H1 (cell line): ENCODE measurements around the gene NEU2. TPM values are rescaled to one million over a fixed set of nuclear protein-coding genes. Genes with fewer than 3 reads are reported as not detected.

Experiments
- CTCF ChIA-PET: fragments of 300-600 bp; sonication (Branson Sonifier 250); formaldehyde crosslinking; loops from one replicate; lab custom pipeline; 2021; ENCODE audit not compliant: partially characterized antibody; lab: Charles Lee
- POLR2A ChIA-PET: fragments of 300-600 bp; sonication (Branson Sonifier 250); formaldehyde crosslinking; loops from one replicate; lab custom pipeline; 2021; ENCODE audit warnings: inconsistent platforms; ENCODE audit not compliant: partially characterized antibody; lab: Charles Lee
- DNase-seq, 2 experiments: peaks; one replicate each; pipeline versions ENCODE4 v3.0.0 to v3.0.0-alpha.2; 2010 to 2022; ENCODE audit warnings: low spot score in 2 of 2, low read depth in 1 of 2, mixed read lengths in 1 of 2
- FAIRE-seq: peaks from 2 replicates; lab custom pipeline; 2011; peaks lifted over from hg19 to GRCh38; lab: Jason Lieb, UNC
- H2AFZ ChIP-seq: 2 replicates; pipeline ENCODE4 v1.8.1; 2012; ENCODE audit warnings: low read length, inconsistent platforms
- H2AK5ac ChIP-seq: 2 replicates; pipeline ENCODE4 v1.6.1; 2013; ENCODE audit warnings: low read depth, low read length
- H2BK120ac ChIP-seq: replicated peaks from 2 replicates; pipeline ENCODE3; 2013; ENCODE audit warnings: low read depth, low read length, inconsistent platforms
- H2BK12ac ChIP-seq: 2 replicates; pipeline ENCODE4 v1.6.1; 2013; ENCODE audit warnings: low read depth, low read length
- H2BK15ac ChIP-seq: 2 replicates; pipeline ENCODE4 v1.6.1; 2013; ENCODE audit warnings: low read length
- H2BK20ac ChIP-seq: 2 replicates; pipeline ENCODE4 v1.6.1; 2013; ENCODE audit warnings: low read length
- H2BK5ac ChIP-seq: 2 replicates; pipeline ENCODE4 v1.6.1; 2013; ENCODE audit warnings: low read depth, low read length
- H3K14ac ChIP-seq: 2 replicates; pipeline ENCODE4 v1.6.1; 2013; ENCODE audit warnings: inconsistent platforms; ENCODE audit not compliant: insufficient read length
- H3K18ac ChIP-seq: 2 replicates; pipeline ENCODE4 v1.6.1; 2013; ENCODE audit warnings: low read length; ENCODE audit errors: extremely low read depth
- H3K23ac ChIP-seq: 2 replicates; pipeline ENCODE4 v1.6.1; 2013; ENCODE audit warnings: inconsistent platforms; ENCODE audit not compliant: insufficient read length
- H3K23me2 ChIP-seq: 2 replicates; pipeline ENCODE4 v1.6.1; 2013; ENCODE audit warnings: low read depth, low read length
- H3K27ac ChIP-seq: 2 replicates; pipeline ENCODE4 v1.6.1; 2011; ENCODE audit warnings: low read depth, low read length, inconsistent platforms
- H3K27me3 ChIP-seq, 4 experiments: replicated peaks in 1 of 4; 1 replicate in 1 of 4; 2 replicates in 3 of 4; pipeline versions ENCODE4 v1.6.1 to v1.8.1; 2011 to 2013; ENCODE audit warnings: low read length in 3 of 4, mild to moderate bottlenecking in 3 of 4, inconsistent platforms in 2 of 4, mixed read lengths in 2 of 4, moderate library complexity in 1 of 4; ENCODE audit not compliant: control insufficient read depth in 3 of 4, insufficient read depth in 3 of 4; ENCODE audit errors: extremely low read depth in 1 of 4
- H3K36me3 ChIP-seq, 4 experiments: 2 replicates each; pipeline versions ENCODE4 v1.6.1 to v1.8.1; 2011 to 2013; ENCODE audit warnings: mild to moderate bottlenecking in 4 of 4, low read length in 3 of 4, moderate library complexity in 2 of 4, control low read depth in 1 of 4, inconsistent platforms in 1 of 4; ENCODE audit not compliant: insufficient read depth in 4 of 4, control insufficient read depth in 2 of 4
- H3K4ac ChIP-seq: replicated peaks from 2 replicates; pipeline ENCODE3; 2013; ENCODE audit warnings: low read length, low read depth, mixed read lengths, inconsistent platforms; ENCODE audit not compliant: insufficient read length
- H3K4me1 ChIP-seq, 4 experiments: replicated peaks in 1 of 4; 1 replicate in 1 of 4; 2 replicates in 3 of 4; pipeline versions ENCODE4 v1.6.1 to v1.8.1; 2011 to 2013; ENCODE audit warnings: low read length in 3 of 4, inconsistent platforms in 2 of 4, mixed read lengths in 1 of 4; ENCODE audit not compliant: insufficient read depth in 4 of 4, control insufficient read depth in 3 of 4
- H3K4me2 ChIP-seq, 2 experiments: 2 replicates each; pipeline versions ENCODE4 v1.6.1 to v1.8.1; 2011 to 2013; ENCODE audit warnings: low read depth in 2 of 2, low read length in 2 of 2, control low read depth in 1 of 2, inconsistent platforms in 1 of 2, mild to moderate bottlenecking in 1 of 2; ENCODE audit not compliant: insufficient read depth in 1 of 2
- H3K4me3 ChIP-seq, 4 experiments: fragments of 200-600, 300-600 bp in 1 of 4; sonication (generic), shearing (Covaris generic), sonication (Bioruptor Twin) in 1 of 4; 2 replicates each; pipeline versions ENCODE4 v1.5.1 to v1.8.1; 2011 to 2016; ENCODE audit warnings: low read length in 4 of 4, low read depth in 3 of 4, control low read depth in 2 of 4, inconsistent platforms in 2 of 4, mild to moderate bottlenecking in 2 of 4, mixed read lengths in 1 of 4, moderate library complexity in 1 of 4; ENCODE audit not compliant: insufficient read depth in 2 of 4; ENCODE audit errors: extremely low read depth in 1 of 4
- H3K56ac ChIP-seq: replicated peaks from 2 replicates; pipeline ENCODE3; 2013; ENCODE audit warnings: low read depth, mild to moderate bottlenecking, mixed read lengths, low read length, inconsistent platforms; ENCODE audit not compliant: insufficient read length
- H3K79me1 ChIP-seq: 2 replicates; pipeline ENCODE4 v1.6.1; 2013; ENCODE audit warnings: low read depth, low read length, control low read depth
- H3K79me2 ChIP-seq, 2 experiments: 2 replicates each; pipeline versions ENCODE4 v1.6.1 to v1.8.1; 2012 to 2013; ENCODE audit warnings: low read length in 2 of 2, mild to moderate bottlenecking in 2 of 2, inconsistent platforms in 1 of 2; ENCODE audit not compliant: insufficient read depth in 2 of 2, control insufficient read depth in 1 of 2
- H3K9ac ChIP-seq, 4 experiments: replicated peaks in 1 of 4; 1 replicate in 1 of 4; 2 replicates in 3 of 4; pipeline versions ENCODE4 v1.6.1 to v1.8.1; 2011 to 2013; ENCODE audit warnings: low read depth in 3 of 4, low read length in 3 of 4, control low read depth in 2 of 4, mild to moderate bottlenecking in 2 of 4, moderate library complexity in 2 of 4, inconsistent platforms in 1 of 4; ENCODE audit errors: extremely low read depth in 1 of 4
- H3K9me3 ChIP-seq, 2 experiments: 2 replicates each; pipeline versions ENCODE4 v1.6.1 to v1.8.1; 2012 to 2013; ENCODE audit warnings: mild to moderate bottlenecking in 2 of 2, moderate library complexity in 2 of 2, control low read depth in 1 of 2, inconsistent platforms in 1 of 2, low read depth in 1 of 2, low read length in 1 of 2, mixed read lengths in 1 of 2; ENCODE audit not compliant: insufficient read depth in 2 of 2
- H4K20me1 ChIP-seq, 2 experiments: replicated peaks in 1 of 2; 2 replicates each; pipeline versions ENCODE3 to v1.8.1; 2011 to 2013; ENCODE audit warnings: inconsistent platforms in 2 of 2, low read length in 2 of 2, mild to moderate bottlenecking in 1 of 2; ENCODE audit not compliant: insufficient read depth in 2 of 2, control insufficient read depth in 1 of 2
- H4K5ac ChIP-seq: 2 replicates; pipeline ENCODE4 v1.6.1; 2013; ENCODE audit warnings: low read length, low read depth, mixed read lengths, inconsistent platforms; ENCODE audit not compliant: insufficient read length
- H4K8ac ChIP-seq: 2 replicates; pipeline ENCODE4 v1.8.0; 2013; ENCODE audit warnings: mild to moderate bottlenecking, moderate library complexity, low read length, inconsistent platforms; ENCODE audit not compliant: insufficient read depth; ENCODE audit errors: extremely low read depth
- H4K91ac ChIP-seq: replicated peaks from 2 replicates; pipeline ENCODE3; 2013; ENCODE audit warnings: low read length, mixed read lengths, inconsistent platforms; ENCODE audit not compliant: insufficient read length
- ASH2L ChIP-seq: fragments of 200-600, 300-600 bp; sonication (generic); IDR thresholded peaks from one replicate; pipeline ENCODE4 v1.7.1; 2017; ENCODE audit warnings: low read length
- ATF2 ChIP-seq: IDR thresholded peaks from 2 replicates; pipeline ENCODE4 v1.6.1; 2012; ENCODE audit warnings: low read length, inconsistent platforms
- ATF3 ChIP-seq: IDR thresholded peaks from 2 replicates; pipeline ENCODE4 v1.6.1; 2011; ENCODE audit warnings: low read depth, mild to moderate bottlenecking, low read length; ENCODE audit not compliant: insufficient read depth
- CHD1 ChIP-seq: IDR thresholded peaks from 2 replicates; pipeline ENCODE4 v1.6.1; 2012; ENCODE audit warnings: low read depth, low read length, improper control_type of control experiment
- KDM5A ChIP-seq: fragments of 200-600 bp; IDR thresholded peaks from 2 replicates; pipeline ENCODE4 v1.7.1; 2012; ENCODE audit warnings: mild to moderate bottlenecking, low read length, inconsistent platforms, mixed read lengths
- MAX ChIP-seq: IDR thresholded peaks from 2 replicates; pipeline ENCODE4 v1.6.1; 2012; ENCODE audit warnings: inconsistent platforms
- NRF1 ChIP-seq: IDR thresholded peaks from 2 replicates; pipeline ENCODE4 v1.6.1; 2011; ENCODE audit warnings: mild to moderate bottlenecking, low read depth, low read length, improper control_type of control experiment
- POU5F1 ChIP-seq: IDR thresholded peaks from 2 replicates; pipeline ENCODE4 v1.6.1; 2011; ENCODE audit warnings: low read depth, mild to moderate bottlenecking, low read length, moderate library complexity
- RXRA ChIP-seq: IDR thresholded peaks from 2 replicates; pipeline ENCODE4 v1.6.1; 2011; ENCODE audit warnings: low read depth, mild to moderate bottlenecking, low read length, moderate library complexity; ENCODE audit not compliant: insufficient read depth
- SIRT6 ChIP-seq: IDR thresholded peaks from one replicate; pipeline ENCODE4 v1.7.1; 2012; ENCODE audit warnings: low read length, inconsistent platforms
- SRF ChIP-seq: IDR thresholded peaks from 2 replicates; pipeline ENCODE4 v1.6.1; 2011; ENCODE audit warnings: mild to moderate bottlenecking, low read depth, low read length, moderate library complexity
- SUZ12 ChIP-seq: fragments of 200-600 bp; sonication (generic); IDR thresholded peaks from 2 replicates; pipeline ENCODE4 v1.6.1; 2012; ENCODE audit warnings: mild to moderate bottlenecking, inconsistent platforms, low read length, moderate library complexity, mixed read lengths
- TAF1 ChIP-seq: IDR thresholded peaks from 2 replicates; pipeline ENCODE4 v1.6.1; 2011; ENCODE audit warnings: mild to moderate bottlenecking, low read depth, low read length
- WGBS, 2 experiments: shearing (Covaris generic) in 1 of 2; methylation state at CpG; one replicate each; pipeline versions ENCODE4 v1.1.6 to v1.1.7; 2013 to 2015; ENCODE audit warnings: low lambda C conversion rate in 2 of 2, mixed read lengths in 2 of 2, inconsistent platforms in 1 of 2, low coverage in 1 of 2, missing lambda C conversion rate in 1 of 2; ENCODE audit not compliant: insufficient replicate concordance in 2 of 2, insufficient coverage in 1 of 2, insufficient read length in 1 of 2; ENCODE audit errors: extremely low coverage in 1 of 2, missing lambda C conversion rate in 1 of 2; 5-methylcytosine and 5-hydroxymethylcytosine counted together
- polyA plus RNA-seq, 7 experiments: library from polyadenylated mRNA; depleted of rRNA in 3 of 7; stranded (reverse) in 5 of 7; unstranded in 2 of 7; fragments of >200 nt in 5 of 7; fragments of 200-250 nt in 2 of 7; gene quantifications; 1 replicate in 5 of 7; 2 replicates in 1 of 7; 4 replicates in 1 of 7; pipeline versions ENCODE4 v1.2.1 to v1.2.3, GENCODE V29; 2011 to 2013; ENCODE audit warnings: missing spikeins in 2 of 7, mixed read lengths in 2 of 7
- total RNA-seq: library from RNA; stranded (reverse); fragmentation: NEBNext Ultra II Directional; extraction: Animal tissue kit (Norgen Biotek cat#: 25700); gene quantifications from 2 replicates; pipeline ENCODE4 v1.2.1, GENCODE V29; 2021

Gene NEU2
- total and polyA plus RNA-seq, 2 of the 8 experiments (the other 6 are each of a cell fraction or from before 2014, with no cell fraction given): 0.12 TPM; not detected in 1

GRCh38 chr2:233007270-233007669 lies 25.2 kb upstream of the NEU2 start:
- Histone ChIP-seq H3K4me1 (no peaks in the 10 kb centered on the region), H3K23me2 (no peaks in the 10 kb centered on the region), H3K27me3 (no peaks in the 10 kb centered on the region), H3K27ac (no peak overlapping the region), H3K18ac (no peak overlapping the region), H3K4me2 (no peak overlapping the region), H3K79me1 (no peaks in the 10 kb centered on the region), H2BK20ac (no peak overlapping the region), H3K4me3 (no peak overlapping the region), H4K91ac (no peak overlapping the region), H4K5ac (no peak overlapping the region), H4K20me1 (no peaks in the 10 kb centered on the region), H2BK120ac (no peak overlapping the region), H2AFZ (no peak overlapping the region), H2BK5ac (no peak overlapping the region), H3K79me2 (no peaks in the 10 kb centered on the region), H3K36me3 (no peaks in the 10 kb centered on the region), H3K23ac (no peak overlapping the region), H2BK15ac (no peak overlapping the region), H3K9ac (no peak overlapping the region), H2BK12ac (no peak overlapping the region), H3K14ac (no peak overlapping the region), H2AK5ac (no peak overlapping the region), H3K9me3 (no peaks in the 10 kb centered on the region), H3K56ac (no peak overlapping the region), H3K4ac (no peak overlapping the region), H4K8ac (no peak overlapping the region)
- DNase-seq (no peak), FAIRE-seq (no peak)
- 92% methylated on average over 7 of the region's 7 CpGs; no CpG with 5 or more reads in 1 of the 2 experiments for WGBS, 2 experiments
- CTCF ChIA-PET: interaction anchor here (0.8 to 2.5 kb wide), 10 partner anchors 10 to 155 kb away, joined by 3 to 10 read pairs (median 4); partner anchors contain the start of gene NEU2
- POLR2A ChIA-PET: no interaction called here
- TF ChIP-seq RXRA: no peak
- TF ChIP-seq ATF2: no peak
- no peak for TF ChIP-seq KDM5A
- TF ChIP-seq ASH2L: no peak
- no peak for TF ChIP-seq POU5F1
- TF ChIP-seq MAX: no peak
- no peak for TF ChIP-seq CHD1
- TF ChIP-seq NRF1: no peak
- no peak for TF ChIP-seq SRF
- TF ChIP-seq SUZ12: no peak
- TF ChIP-seq ATF3: no peak
- no peak for TF ChIP-seq TAF1
- no peak for TF ChIP-seq SIRT6
